D721Med (cell line): ENCODE data around the gene CNTFR.

ENCODE experiments used
- DNase-seq: peaks from one replicate; pipeline ENCODE4 v3.0.0; 2011; ENCODE audit warnings: low spot score; ENCODE audit not compliant: insufficient read length
- FAIRE-seq: peaks from 2 replicates; lab custom pipeline; 2011; peaks lifted over from hg19 to GRCh38; lab: Jason Lieb, UNC
- CTCF ChIP-seq: IDR thresholded peaks from 2 replicates; pipeline ENCODE4 v1.5.1; 2012; ENCODE audit warnings: mild to moderate bottlenecking, control low read depth; ENCODE audit not compliant: insufficient read depth; ENCODE audit errors: missing control alignments

CNTFR gene

DNA sequence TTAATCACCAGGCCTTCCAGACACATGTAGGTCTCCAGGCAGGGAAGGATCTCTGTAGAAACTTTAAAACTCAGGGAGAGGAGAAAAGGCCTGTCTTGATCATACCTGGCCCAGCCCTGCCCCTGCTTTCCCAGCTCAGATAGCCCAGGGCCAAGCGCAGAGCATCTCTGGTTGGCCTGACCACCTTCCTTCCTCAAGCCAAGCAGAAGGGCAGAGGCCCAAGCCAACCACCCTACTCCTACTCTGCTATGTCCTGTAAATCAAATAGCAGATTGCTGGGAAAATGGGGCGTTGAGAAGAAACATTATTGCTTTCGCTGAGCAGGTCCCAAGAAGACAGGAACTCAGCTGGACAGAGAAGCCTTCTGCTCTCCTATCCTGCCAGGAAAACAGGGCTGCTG lies 81.1 kb downstream of the CNTFR start:
- no peak for FAIRE-seq
- no peak for TF ChIP-seq CTCF
- no peak for DNase-seq

DNA sequence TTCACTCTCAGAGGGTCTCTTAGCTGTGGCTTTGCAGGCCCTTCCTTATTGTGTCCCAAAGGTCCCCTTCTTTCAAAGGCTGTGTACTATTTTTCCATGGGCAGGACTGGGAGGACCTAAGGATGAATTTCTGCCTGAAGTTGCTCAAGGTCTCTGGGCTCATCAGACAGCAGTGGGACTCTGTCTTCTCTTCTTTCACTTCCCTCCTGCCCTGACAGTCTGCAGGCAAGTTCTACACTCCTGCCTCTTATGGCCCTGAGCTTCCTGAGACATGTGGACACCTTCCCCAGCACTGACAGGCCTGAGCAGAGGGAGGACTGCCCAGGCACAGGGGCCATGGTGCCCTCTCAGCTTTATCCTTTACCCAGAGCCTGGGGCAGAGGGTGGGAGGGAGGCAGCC lies 81.6 kb downstream of the CNTFR start:
- DNase-seq (no peak), FAIRE-seq (no peak)
- no peak for TF ChIP-seq CTCF

GRCh38 chr9:34507556-34507955 lies 82.0 kb downstream of the CNTFR start:
- FAIRE-seq (no peak), DNase-seq (no peak)
- TF ChIP-seq CTCF, result no peak

GRCh38 chr9:34506623-34507022 lies 82.9 kb downstream of the CNTFR start:
- no peak for TF ChIP-seq CTCF
- FAIRE-seq, result no peak
- DNase-seq, result no peak

DNA sequence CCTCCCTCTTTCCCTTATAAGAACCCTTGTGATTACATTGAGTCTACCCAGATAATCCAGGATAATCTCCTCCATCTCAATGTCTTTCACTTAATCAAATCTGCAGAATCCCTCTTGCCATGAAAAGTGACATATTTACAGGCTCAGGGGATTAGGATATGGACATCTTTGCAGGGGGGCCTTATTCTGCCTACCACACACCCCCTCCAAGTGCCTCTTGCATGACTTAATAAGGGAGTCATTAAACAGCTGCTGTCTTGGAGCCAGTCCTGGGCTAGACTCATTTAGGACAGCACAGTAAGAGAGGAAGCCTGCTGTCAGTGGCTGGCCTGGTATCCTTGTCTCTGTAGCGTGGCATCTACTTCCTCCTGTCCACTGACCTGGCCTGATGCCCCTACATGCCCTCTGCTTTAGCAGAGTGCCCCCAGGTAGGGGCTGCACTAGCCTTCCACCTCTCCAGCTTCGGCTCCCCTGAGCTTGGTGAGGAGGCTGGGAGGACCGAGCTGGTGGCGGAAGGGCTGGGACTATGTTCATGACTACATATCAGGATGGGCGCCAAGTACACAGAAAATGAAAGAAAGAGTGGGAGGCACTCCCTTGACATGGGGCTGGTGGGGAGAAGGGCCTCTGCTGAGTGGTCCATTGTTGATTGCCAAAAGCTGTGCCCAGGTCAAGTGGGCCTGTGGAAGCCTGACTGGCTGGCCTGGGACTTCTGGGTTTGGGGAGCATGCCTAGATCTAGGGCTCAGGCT lies 84.0 kb downstream of the CNTFR start:
- no peak for TF ChIP-seq CTCF
- FAIRE-seq (peak; percentile 63), DNase-seq (no peak)

GRCh38 chr9:34503406-34503805 lies 86.1 kb downstream of the CNTFR start:
- FAIRE-seq, result no peak
- TF ChIP-seq CTCF, result no peak
- DNase-seq, result no peak

DNA sequence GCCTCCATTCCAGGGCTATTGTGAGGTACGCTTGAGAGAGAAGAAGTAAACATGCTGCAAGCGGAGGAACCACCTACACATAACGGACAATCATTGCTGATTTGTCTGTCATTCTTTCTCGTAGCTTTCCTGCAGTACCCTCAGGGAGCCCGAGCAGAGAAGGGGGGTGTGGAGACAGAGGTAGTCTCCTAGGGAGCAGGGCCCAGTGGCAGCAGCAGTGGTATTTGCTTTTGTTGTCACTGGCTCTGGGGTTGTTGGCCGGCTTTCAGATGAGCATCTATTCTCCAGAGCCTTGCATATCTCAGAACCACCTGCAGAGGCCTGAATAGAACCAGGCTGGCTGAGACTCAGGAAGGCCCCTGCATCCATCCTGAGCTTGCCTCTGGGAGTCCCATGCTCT lies 86.6 kb downstream of the CNTFR start:
- FAIRE-seq, result no peak

More for the DNA sequence above, 86.6 kb downstream of the CNTFR start:
- no peak for TF ChIP-seq CTCF
- no peak for DNase-seq
